ENCODE measurements around the gene RAB15.

DNA sequence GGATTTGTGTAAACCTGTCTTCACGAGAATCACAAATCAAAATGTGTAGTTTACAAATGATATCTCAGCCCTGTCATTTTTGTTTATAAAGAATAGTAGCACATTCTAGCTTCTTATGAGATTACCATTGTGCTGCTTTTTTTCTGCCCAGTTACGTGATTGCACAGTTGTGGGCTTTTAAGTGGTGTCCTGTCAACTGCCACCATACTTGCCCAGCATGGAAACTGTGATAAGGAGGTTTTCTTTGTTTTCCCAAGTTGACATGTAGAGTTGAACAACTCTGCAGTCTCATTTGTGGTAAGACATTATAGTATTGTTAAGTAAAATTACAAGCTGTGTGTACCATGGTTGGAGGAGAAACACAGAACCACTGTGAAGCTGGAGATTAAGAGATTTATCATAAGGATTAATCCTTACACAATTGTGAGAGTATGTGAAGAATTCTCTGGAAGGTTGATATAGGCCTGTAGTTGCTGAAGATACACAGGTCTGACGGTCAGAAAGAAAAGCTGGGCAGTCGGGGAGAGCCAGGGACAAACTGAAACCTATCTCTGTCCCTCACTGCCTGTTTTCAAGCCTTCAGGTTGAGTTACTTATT is 45.6 kb downstream of the RAB15 start:
- TF ChIP-seq EZH2 (IDR thresholded peaks at IDR 0.05) (no peak), RAD21 (IDR thresholded peaks at IDR 0.05; ENCODE audit: low read depth) (no peak), ZNF274 (IDR thresholded peaks at IDR 0.05; ENCODE audit: low read depth, low read length) (no peak), ELF1 (IDR thresholded peaks at IDR 0.05; ENCODE audit: borderline replicate concordance, low read depth) (no peak), ZFX (IDR thresholded peaks at IDR 0.05) (no peak), TCF7L2 (IDR thresholded peaks at IDR 0.05; ENCODE audit: borderline replicate concordance, extremely low read depth, insufficient read depth, insufficient read length) (no peak), JUND (IDR thresholded peaks at IDR 0.05) (no peak), SIN3A (IDR thresholded peaks at IDR 0.05; ENCODE audit: low read depth) (no peak), SRF (IDR thresholded peaks at IDR 0.05; ENCODE audit: low read depth) (no peak), POLR2A (IDR thresholded peaks at IDR 0.05; ENCODE audit: borderline replicate concordance, extremely low read depth, insufficient read depth, insufficient read length) (no peak), SP1 (IDR thresholded peaks at IDR 0.05; ENCODE audit: low read depth) (no peak)
- TF ChIP-seq, protein P1, sequence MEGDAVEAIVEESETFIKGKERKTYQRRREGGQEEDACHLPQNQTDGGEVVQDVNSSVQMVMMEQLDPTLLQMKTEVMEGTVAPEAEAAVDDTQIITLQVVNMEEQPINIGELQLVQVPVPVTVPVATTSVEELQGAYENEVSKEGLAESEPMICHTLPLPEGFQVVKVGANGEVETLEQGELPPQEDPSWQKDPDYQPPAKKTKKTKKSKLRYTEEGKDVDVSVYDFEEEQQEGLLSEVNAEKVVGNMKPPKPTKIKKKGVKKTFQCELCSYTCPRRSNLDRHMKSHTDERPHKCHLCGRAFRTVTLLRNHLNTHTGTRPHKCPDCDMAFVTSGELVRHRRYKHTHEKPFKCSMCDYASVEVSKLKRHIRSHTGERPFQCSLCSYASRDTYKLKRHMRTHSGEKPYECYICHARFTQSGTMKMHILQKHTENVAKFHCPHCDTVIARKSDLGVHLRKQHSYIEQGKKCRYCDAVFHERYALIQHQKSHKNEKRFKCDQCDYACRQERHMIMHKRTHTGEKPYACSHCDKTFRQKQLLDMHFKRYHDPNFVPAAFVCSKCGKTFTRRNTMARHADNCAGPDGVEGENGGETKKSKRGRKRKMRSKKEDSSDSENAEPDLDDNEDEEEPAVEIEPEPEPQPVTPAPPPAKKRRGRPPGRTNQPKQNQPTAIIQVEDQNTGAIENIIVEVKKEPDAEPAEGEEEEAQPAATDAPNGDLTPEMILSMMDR (IDR thresholded peaks at IDR 0.05 in 2 of 3, conservative IDR thresholded peaks at IDR 0.05 in 1 of 3; ENCODE audit: borderline replicate concordance in 1 of 3, insufficient read depth in 1 of 3, low read depth in 2 of 3, low read length in 2 of 3): no peak
- TF ChIP-seq, protein P2, sequence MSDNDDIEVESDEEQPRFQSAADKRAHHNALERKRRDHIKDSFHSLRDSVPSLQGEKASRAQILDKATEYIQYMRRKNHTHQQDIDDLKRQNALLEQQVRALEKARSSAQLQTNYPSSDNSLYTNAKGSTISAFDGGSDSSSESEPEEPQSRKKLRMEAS (IDR thresholded peaks at IDR 0.05): no peak
